ENCODE measurements around the gene C19orf53.

The C19orf53 gene

GRCh38 chr19:13817018-13817614, 42.9 kb downstream of the C19orf53 start:
- no peak overlapping the region for H3K4me3 Mint-ChIP-seq
- DNase-seq = no peak
- no peaks in the 10 kb centered on the region for H3K9me3 Mint-ChIP-seq
- H3K27me3 Mint-ChIP-seq = no peaks in the 10 kb centered on the region
- H3K36me3 Mint-ChIP-seq = peaks cover 14% of the 10 kb centered on the region
- H3K27ac Mint-ChIP-seq = no peak overlapping the region
- H3K4me1 Mint-ChIP-seq = peaks cover 5% of the 10 kb centered on the region
- CTCF ChIA-PET = no interaction called here

GRCh38 chr19:13817615-13818371, 43.5 kb downstream of the C19orf53 start:
- Mint-ChIP-seq H3K27me3 (no peaks in the 10 kb centered on the region), H3K4me1 (peaks cover 5% of the 10 kb centered on the region), H3K27ac (no peak overlapping the region), H3K36me3 (peaks cover 14% of the 10 kb centered on the region), H3K4me3 (no peak overlapping the region), H3K9me3 (no peaks in the 10 kb centered on the region)
- CTCF ChIA-PET = no interaction called here
- DNase-seq = no peak

- no peak overlapping the region for H3K27ac Mint-ChIP-seq
- H3K27me3 Mint-ChIP-seq = no peaks in the 10 kb centered on the region
- H3K36me3 Mint-ChIP-seq = peaks cover 10% of the 10 kb centered on the region
- CTCF ChIA-PET = interaction anchor here (0.6 kb wide), 2 partner anchors 15 to 18 kb away, joined by 3 to 4 read pairs; no protein-coding TSS in a partner anchor
- H3K9me3 Mint-ChIP-seq = no peaks in the 10 kb centered on the region
- H3K4me1 Mint-ChIP-seq = peaks cover 5% of the 10 kb centered on the region
- no peak for DNase-seq
- no peak overlapping the region for H3K4me3 Mint-ChIP-seq
Measured at GRCh38 chr19:13819238-13819637, 45.0 kb downstream of the C19orf53 start.

DNA sequence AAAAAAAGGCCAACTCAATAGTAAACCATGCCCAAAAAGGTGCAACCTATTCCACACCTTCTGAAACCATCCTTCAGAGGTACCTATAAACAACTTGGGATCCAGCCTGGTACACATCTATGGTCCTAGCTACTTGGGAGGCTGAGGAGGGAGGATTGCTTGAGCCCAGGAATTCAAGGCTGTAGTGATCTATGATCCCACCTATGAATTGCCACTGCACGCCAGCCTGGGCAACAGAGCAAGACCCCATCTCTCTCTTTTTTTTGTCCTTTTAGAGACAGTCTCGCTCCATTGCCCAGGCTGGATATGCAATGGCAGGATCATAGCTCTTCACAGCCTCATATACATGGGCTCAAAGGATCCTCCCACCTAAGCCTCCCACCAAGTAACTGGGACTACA, 47.0 kb downstream of the C19orf53 start:
- Mint-ChIP-seq H3K27ac (no peak overlapping the region), H3K4me3 (no peak overlapping the region), H3K9me3 (no peaks in the 10 kb centered on the region), H3K36me3 (peaks cover 17% of the 10 kb centered on the region), H3K27me3 (no peaks in the 10 kb centered on the region), H3K4me1 (peaks cover 5% of the 10 kb centered on the region)
- CTCF ChIA-PET = interaction anchor here (0.7 kb wide), 1 partner anchor 543 kb away, joined by 4 read pairs; no protein-coding TSS in a partner anchor
- DNase-seq = no peak

DNA sequence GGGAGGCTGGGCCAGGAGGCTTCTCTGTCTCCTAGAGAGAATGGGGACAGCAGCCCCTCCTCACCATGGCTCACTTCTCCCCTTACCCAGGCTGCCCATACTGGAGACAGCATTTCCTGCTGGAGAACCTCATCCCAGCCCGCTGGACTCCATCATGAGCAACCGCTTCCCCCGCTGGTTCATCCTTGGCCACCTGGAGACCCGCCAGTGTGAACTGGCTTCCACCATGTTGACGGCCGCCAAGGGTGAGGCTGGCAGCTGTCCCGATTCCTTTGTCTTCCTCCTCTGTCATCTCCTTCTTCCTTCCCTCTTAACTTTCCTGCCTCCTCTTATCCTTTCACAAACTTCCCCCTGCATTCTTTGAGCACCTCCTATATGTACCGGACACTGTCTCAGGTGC, 49.0 kb downstream of the C19orf53 start:
- Mint-ChIP-seq H3K36me3 (peaks cover 15% of the 10 kb centered on the region), H3K27me3 (no peaks in the 10 kb centered on the region), H3K4me1 (peaks cover 5% of the 10 kb centered on the region), H3K27ac (no peak overlapping the region), H3K4me3 (no peak overlapping the region), H3K9me3 (no peaks in the 10 kb centered on the region)
- DNase-seq = no peak
- CTCF ChIA-PET = interaction anchor here (0.6 kb wide), 1 partner anchor 546 kb away, joined by 3 read pairs; no protein-coding TSS in a partner anchor

GRCh38 chr19:13823901-13824300, 49.6 kb downstream of the C19orf53 start:
- H3K9me3 Mint-ChIP-seq = no peaks in the 10 kb centered on the region
- CTCF ChIA-PET = no interaction called here
- no peak for DNase-seq
- H3K27ac Mint-ChIP-seq = no peak overlapping the region
- peaks cover 5% of the 10 kb centered on the region for H3K4me1 Mint-ChIP-seq
- no peak overlapping the region for H3K4me3 Mint-ChIP-seq
- H3K27me3 Mint-ChIP-seq = no peaks in the 10 kb centered on the region
- H3K36me3 Mint-ChIP-seq = peaks cover 19% of the 10 kb centered on the region

GRCh38 chr19:13824703-13825102, 50.4 kb downstream of the C19orf53 start:
- H3K4me3 Mint-ChIP-seq = no peak overlapping the region
- H3K36me3 Mint-ChIP-seq = peaks cover 22% of the 10 kb centered on the region
- H3K9me3 Mint-ChIP-seq = no peaks in the 10 kb centered on the region
- peaks cover 5% of the 10 kb centered on the region for H3K4me1 Mint-ChIP-seq
- CTCF ChIA-PET = no interaction called here
- H3K27ac Mint-ChIP-seq = no peak overlapping the region
- no peaks in the 10 kb centered on the region for H3K27me3 Mint-ChIP-seq
- DNase-seq = no peak

DNA sequence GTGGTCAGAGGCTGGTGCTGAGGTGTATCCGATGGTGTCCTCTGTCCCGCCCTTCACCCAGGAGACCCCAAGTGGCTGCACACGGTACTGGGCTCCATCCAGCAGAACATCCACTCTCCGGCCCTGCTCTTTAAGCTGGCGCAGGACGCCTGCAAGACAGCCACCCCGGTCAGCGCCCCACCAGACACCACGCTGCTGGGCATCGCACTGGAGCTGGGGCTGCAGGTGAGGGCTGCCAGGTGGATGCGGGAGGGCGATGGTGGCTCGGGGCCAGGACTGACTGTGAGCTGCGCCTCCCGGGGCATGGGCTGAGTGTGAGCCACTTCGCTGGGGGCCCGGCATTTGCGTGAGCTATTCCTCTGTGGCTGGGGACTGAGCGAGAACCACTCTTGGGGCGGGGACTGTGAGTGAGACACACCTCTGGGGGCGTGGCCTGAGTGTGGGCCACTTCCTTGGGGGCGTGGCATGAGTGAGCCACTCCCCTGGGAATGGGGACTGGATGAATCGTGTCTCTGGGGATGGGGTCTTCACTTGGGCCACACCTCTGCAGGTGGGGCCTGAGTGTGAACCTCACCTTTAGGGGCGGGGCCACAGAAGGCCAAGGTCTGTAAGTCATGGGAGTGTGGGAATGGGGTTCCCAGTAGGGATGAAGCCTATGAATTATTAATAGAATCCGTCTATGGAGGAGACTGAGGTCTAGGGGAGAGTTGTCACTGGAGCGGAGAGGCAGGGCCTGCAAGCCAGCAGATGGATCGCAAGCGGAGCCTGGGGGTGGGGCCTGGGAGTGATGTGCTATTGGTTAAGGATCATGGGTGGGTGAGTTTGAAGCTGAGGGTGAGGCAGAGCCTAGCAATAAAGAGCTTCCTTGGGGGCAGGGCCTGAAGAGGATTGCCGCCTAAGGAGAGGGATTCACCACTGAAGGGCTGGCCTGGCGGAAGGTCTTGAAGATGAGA, 51.5 kb downstream of the C19orf53 start:
- H3K4me3 Mint-ChIP-seq = no peak overlapping the region
- H3K4me1 Mint-ChIP-seq = peaks cover 5% of the 10 kb centered on the region
- H3K27me3 Mint-ChIP-seq = no peaks in the 10 kb centered on the region
- CTCF ChIA-PET = no interaction called here
- H3K9me3 Mint-ChIP-seq = no peaks in the 10 kb centered on the region
- no peak for DNase-seq
- peaks cover 20% of the 10 kb centered on the region for H3K36me3 Mint-ChIP-seq
- no peak overlapping the region for H3K27ac Mint-ChIP-seq

DNA sequence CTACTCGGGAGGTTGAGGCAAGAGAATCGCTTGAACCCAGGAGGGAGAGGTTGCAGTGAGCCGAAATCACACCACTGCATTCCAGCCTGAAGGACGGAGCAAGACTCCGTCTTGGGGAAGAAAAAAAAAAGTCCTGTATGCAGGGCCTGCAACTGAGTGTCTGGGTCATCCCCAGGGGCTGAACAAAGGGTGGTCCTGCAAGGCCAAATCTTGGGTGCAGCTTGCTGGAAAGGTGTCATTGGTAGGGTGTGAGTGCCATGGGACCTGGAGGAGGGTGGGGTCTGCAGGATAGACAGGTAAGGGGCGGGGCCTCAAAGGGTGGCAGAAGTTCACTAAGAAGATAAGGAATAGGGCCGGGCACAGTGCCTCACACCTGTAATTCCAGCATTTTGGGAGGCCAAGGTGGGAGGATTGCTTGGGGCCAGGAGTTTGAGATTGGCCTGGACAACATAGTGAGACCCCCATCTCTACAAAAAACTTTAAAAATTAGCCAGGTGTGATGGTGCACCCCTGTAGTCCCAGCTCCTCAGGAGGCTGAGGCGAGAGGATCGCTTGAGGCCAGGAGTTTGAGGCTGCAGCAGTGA, 52.5 kb downstream of the C19orf53 start:
- H3K36me3 Mint-ChIP-seq = peaks cover 24% of the 10 kb centered on the region
- H3K27me3 Mint-ChIP-seq = no peaks in the 10 kb centered on the region
- CTCF ChIA-PET = interaction anchor here (1.1 kb wide), 1 partner anchor 36 kb away, joined by 5 read pairs; no protein-coding TSS in a partner anchor
- DNase-seq = no peak
- H3K9me3 Mint-ChIP-seq = no peaks in the 10 kb centered on the region
- no peak overlapping the region for H3K27ac Mint-ChIP-seq
- H3K4me1 Mint-ChIP-seq = peaks cover 5% of the 10 kb centered on the region
- H3K4me3 Mint-ChIP-seq = no peak overlapping the region

GRCh38 chr19:13827656-13828055, 53.4 kb downstream of the C19orf53 start:
- Mint-ChIP-seq H3K27me3 (no peaks in the 10 kb centered on the region), H3K36me3 (peaks cover 25% of the 10 kb centered on the region), H3K9me3 (no peaks in the 10 kb centered on the region), H3K4me1 (peaks cover 5% of the 10 kb centered on the region), H3K4me3 (no peak overlapping the region), H3K27ac (no peak overlapping the region)
- CTCF ChIA-PET = interaction anchor here (1.1 kb wide), 1 partner anchor 35 kb away, joined by 5 read pairs; no protein-coding TSS in a partner anchor
- no peak for DNase-seq

Measured in activated naive CD4-positive, alpha-beta T cell treated with anti-CD3 and anti-CD28 coated beads, Interleukin-2, amount 10 ng/mL, durations not matched to agents 7 days and 5 days (primary cell).